ENCODE results near the gene KCNAB1.
A peak's percentile ranks its signal among the peaks of the same experiment; 100 is the strongest.
"Not testable (repeated sequence)": the region's sequence is repeated elsewhere in the genome, so short reads cannot be mapped to it uniquely, and the experiment has no call there.

The KCNAB1 gene

GRCh38 chr3:156554842-156555687, 434.7 kb downstream of the KCNAB1 start, which contains the start of gene SSR3:
Gene SSR3 (minus strand): TSS chr3:156555117. CDS start chr3:156555089, 28 bp downstream.
- H3K27me3 ChIP-seq (ENCODE audit: insufficient read depth, insufficient read length), result no peaks in the 10 kb centered on the region
- H3K9me3 ChIP-seq (ENCODE audit: insufficient read depth, low read length), result no peaks in the 10 kb centered on the region
- H3K36me3 ChIP-seq (ENCODE audit: insufficient read depth, insufficient read length, low read length), result peaks cover 41% of the 10 kb centered on the region

GRCh38 chr3:156558389-156558788, 438.0 kb downstream of the KCNAB1 start:
- TF ChIP-seq YY1 (IDR thresholded peaks at IDR 0.05; ENCODE audit: insufficient read depth, insufficient read length) (no peak), SUZ12 (IDR thresholded peaks at IDR 0.05; ENCODE audit: extremely low read depth, insufficient read depth, insufficient read length) (no peak), ZNF274 (IDR thresholded peaks at IDR 0.05; ENCODE audit: low read depth, low read length) (no peak)
- Histone ChIP-seq H3K9ac (ENCODE audit: insufficient read length, low read depth) (no peak overlapping the region), H3K27me3 (ENCODE audit: insufficient read depth, insufficient read length) (no peaks in the 10 kb centered on the region), H3K4me3 (ENCODE audit: insufficient read length, low read depth) (no peak overlapping the region), H3K36me3 (ENCODE audit: insufficient read depth, insufficient read length, low read length) (peaks cover 8% of the 10 kb centered on the region), H3K9me3 (ENCODE audit: insufficient read depth, low read length) (no peaks in the 10 kb centered on the region), H3K4me1 (ENCODE audit: insufficient read depth, insufficient read length) (no peaks in the 10 kb centered on the region)
- no peak for DNase-seq (ENCODE audit: low read depth, low spot score)

More at GRCh38 chr3:156554842-156555687, 434.7 kb downstream of the KCNAB1 start, which contains the start of gene SSR3:
- peak; percentile 99 for DNase-seq (ENCODE audit: low read depth, low spot score)
- no peaks in the 10 kb centered on the region for H3K4me1 ChIP-seq (ENCODE audit: insufficient read depth, insufficient read length)
- H3K9ac ChIP-seq (ENCODE audit: insufficient read length, low read depth), result peak within 1 kb of the TSS; percentile 100
- TF ChIP-seq ZNF274 (IDR thresholded peaks at IDR 0.05; ENCODE audit: low read depth, low read length), result no peak
- TF ChIP-seq SUZ12 (IDR thresholded peaks at IDR 0.05; ENCODE audit: extremely low read depth, insufficient read depth, insufficient read length), result no peak
- peak; percentile 8 for TF ChIP-seq YY1 (IDR thresholded peaks at IDR 0.05; ENCODE audit: insufficient read depth, insufficient read length)
- peak within 1 kb of the TSS; percentile 96 for H3K4me3 ChIP-seq (ENCODE audit: insufficient read length, low read depth)

GRCh38 chr3:156559321-156559720, 438.9 kb downstream of the KCNAB1 start:
- Histone ChIP-seq H3K36me3 (ENCODE audit: insufficient read depth, insufficient read length, low read length) (no peaks in the 10 kb centered on the region), H3K9me3 (ENCODE audit: insufficient read depth, low read length) (no peaks in the 10 kb centered on the region), H3K4me3 (ENCODE audit: insufficient read length, low read depth) (no peak overlapping the region), H3K9ac (ENCODE audit: insufficient read length, low read depth) (no peak overlapping the region), H3K4me1 (ENCODE audit: insufficient read depth, insufficient read length) (no peaks in the 10 kb centered on the region), H3K27me3 (ENCODE audit: insufficient read depth, insufficient read length) (no peaks in the 10 kb centered on the region)
- DNase-seq (ENCODE audit: low read depth, low spot score), result no peak
- TF ChIP-seq ZNF274 (IDR thresholded peaks at IDR 0.05; ENCODE audit: low read depth, low read length) (no peak), YY1 (IDR thresholded peaks at IDR 0.05; ENCODE audit: insufficient read depth, insufficient read length) (no peak), SUZ12 (IDR thresholded peaks at IDR 0.05; ENCODE audit: extremely low read depth, insufficient read depth, insufficient read length) (no peak)

- no peaks in the 10 kb centered on the region for H3K36me3 ChIP-seq (ENCODE audit: insufficient read depth, insufficient read length, low read length)
- no peak for DNase-seq (ENCODE audit: low read depth, low spot score)
- H3K27me3 ChIP-seq (ENCODE audit: insufficient read depth, insufficient read length), result no peaks in the 10 kb centered on the region
- H3K4me1 ChIP-seq (ENCODE audit: insufficient read depth, insufficient read length), result no peaks in the 10 kb centered on the region
- no peaks in the 10 kb centered on the region for H3K9me3 ChIP-seq (ENCODE audit: insufficient read depth, low read length)
- H3K9ac ChIP-seq (ENCODE audit: insufficient read length, low read depth), result no peak overlapping the region
- H3K4me3 ChIP-seq (ENCODE audit: insufficient read length, low read depth), result no peak overlapping the region
- no peak for TF ChIP-seq ZNF274 (IDR thresholded peaks at IDR 0.05; ENCODE audit: low read depth, low read length)
- TF ChIP-seq SUZ12 (IDR thresholded peaks at IDR 0.05; ENCODE audit: extremely low read depth, insufficient read depth, insufficient read length), result no peak
- no peak for TF ChIP-seq YY1 (IDR thresholded peaks at IDR 0.05; ENCODE audit: insufficient read depth, insufficient read length)
Measured at GRCh38 chr3:156561533-156561932, 441.2 kb downstream of the KCNAB1 start.

GRCh38 chr3:156562486-156562885, 442.1 kb downstream of the KCNAB1 start:
- not testable (repeated sequence) for H3K27me3 ChIP-seq (ENCODE audit: insufficient read depth, insufficient read length); H3K36me3 ChIP-seq (ENCODE audit: insufficient read depth, insufficient read length, low read length); H3K4me3 ChIP-seq (ENCODE audit: insufficient read length, low read depth); DNase-seq (ENCODE audit: low read depth, low spot score); H3K4me1 ChIP-seq (ENCODE audit: insufficient read depth, insufficient read length); H3K9ac ChIP-seq (ENCODE audit: insufficient read length, low read depth); H3K9me3 ChIP-seq (ENCODE audit: insufficient read depth, low read length)

- Histone ChIP-seq H3K9me3 (ENCODE audit: insufficient read depth, low read length) (no peaks in the 10 kb centered on the region), H3K9ac (ENCODE audit: insufficient read length, low read depth) (no peak overlapping the region), H3K36me3 (ENCODE audit: insufficient read depth, insufficient read length, low read length) (no peaks in the 10 kb centered on the region), H3K27me3 (ENCODE audit: insufficient read depth, insufficient read length) (no peaks in the 10 kb centered on the region), H3K4me3 (ENCODE audit: insufficient read length, low read depth) (no peak overlapping the region), H3K4me1 (ENCODE audit: insufficient read depth, insufficient read length) (no peaks in the 10 kb centered on the region)
- no peak for TF ChIP-seq SUZ12 (IDR thresholded peaks at IDR 0.05; ENCODE audit: extremely low read depth, insufficient read depth, insufficient read length)
- no peak for TF ChIP-seq YY1 (IDR thresholded peaks at IDR 0.05; ENCODE audit: insufficient read depth, insufficient read length)
- no peak for TF ChIP-seq ZNF274 (IDR thresholded peaks at IDR 0.05; ENCODE audit: low read depth, low read length)
- no peak for DNase-seq (ENCODE audit: low read depth, low spot score)
Measured at GRCh38 chr3:156563900-156564682, 443.7 kb downstream of the KCNAB1 start.

GRCh38 chr3:156569016-156569415, 448.6 kb downstream of the KCNAB1 start:
- not testable (repeated sequence) for H3K27me3 ChIP-seq (ENCODE audit: insufficient read depth, insufficient read length); H3K36me3 ChIP-seq (ENCODE audit: insufficient read depth, insufficient read length, low read length); H3K4me3 ChIP-seq (ENCODE audit: insufficient read length, low read depth); H3K9ac ChIP-seq (ENCODE audit: insufficient read length, low read depth); DNase-seq (ENCODE audit: low read depth, low spot score); H3K9me3 ChIP-seq (ENCODE audit: insufficient read depth, low read length); H3K4me1 ChIP-seq (ENCODE audit: insufficient read depth, insufficient read length)

GRCh38 chr3:156569881-156570280, 449.5 kb downstream of the KCNAB1 start:
- not testable (repeated sequence) for H3K9ac ChIP-seq (ENCODE audit: insufficient read length, low read depth); H3K36me3 ChIP-seq (ENCODE audit: insufficient read depth, insufficient read length, low read length); DNase-seq (ENCODE audit: low read depth, low spot score); H3K4me3 ChIP-seq (ENCODE audit: insufficient read length, low read depth); H3K27me3 ChIP-seq (ENCODE audit: insufficient read depth, insufficient read length); H3K9me3 ChIP-seq (ENCODE audit: insufficient read depth, low read length); H3K4me1 ChIP-seq (ENCODE audit: insufficient read depth, insufficient read length)

All from NT2/D1 (cell line).